HepG2 (cell line): ENCODE measurements around the gene SRRM2. TPM values are rescaled to one million over a fixed set of nuclear protein-coding genes. Genes with fewer than 3 reads are reported as not detected.
A peak's percentile ranks its signal among the peaks of the same experiment; 100 is the strongest.

Experiments
- ASH2L ChIP-seq: fragments of 300-600, 200-600 bp; sonication (generic); IDR thresholded peaks from 2 replicates; pipeline ENCODE4 v1.7.0; 2017; ENCODE audit warnings: low read depth, mild to moderate bottlenecking, moderate library complexity, mixed read lengths, low read length; ENCODE audit not compliant: insufficient read length
- CENPX ChIP-seq: sonication (generic); formaldehyde crosslinking; IDR thresholded peaks from 2 replicates; pipeline ENCODE4 v1.9.0; 2021; ENCODE audit warnings: mild to moderate bottlenecking, missing genetic modification reagents, moderate library complexity
- CHCHD3 ChIP-seq: sonication (generic); formaldehyde crosslinking; IDR thresholded peaks from 2 replicates; pipeline ENCODE4 v1.8.0; 2022; ENCODE audit warnings: mild to moderate bottlenecking, missing genetic modification reagents, moderate library complexity
- HOXA7 ChIP-seq: sonication (generic); formaldehyde crosslinking; IDR thresholded peaks from 2 replicates; pipeline ENCODE4 v1.8.1; 2022; ENCODE audit warnings: mild to moderate bottlenecking, missing genetic modification reagents, moderate library complexity
- IRF1 ChIP-seq: sonication (generic); formaldehyde crosslinking; IDR thresholded peaks from 2 replicates; pipeline ENCODE4 v1.4.0; 2020; ENCODE audit warnings: low read depth, mild to moderate bottlenecking, missing genetic modification reagents
- MEIS2 ChIP-seq: sonication (generic); formaldehyde crosslinking; IDR thresholded peaks from 2 replicates; pipeline ENCODE4 v1.9.0; 2021; ENCODE audit warnings: mild to moderate bottlenecking, missing genetic modification reagents
- MTA1 ChIP-seq: sonication (generic); formaldehyde crosslinking; IDR thresholded peaks from 2 replicates; pipeline ENCODE4 v1.4.0; 2020; ENCODE audit warnings: missing genetic modification reagents, mild to moderate bottlenecking, borderline replicate concordance
- MYNN ChIP-seq: sonication (generic); formaldehyde crosslinking; IDR thresholded peaks from 2 replicates; pipeline ENCODE4 v1.4.0; 2020; ENCODE audit warnings: mild to moderate bottlenecking, low read depth, missing genetic modification reagents
- NAIF1 ChIP-seq: sonication (generic); formaldehyde crosslinking; IDR thresholded peaks from 2 replicates; pipeline ENCODE4 v1.5.0; 2020; ENCODE audit warnings: mild to moderate bottlenecking, missing genetic modification reagents, borderline replicate concordance
- SP1 ChIP-seq, 2 experiments: fragments of 450-650 bp in 1 of 2; sonication (generic) in 1 of 2; formaldehyde crosslinking in 1 of 2; IDR thresholded peaks; 2 replicates each; pipeline versions ENCODE4 v1.4.0 to v1.6.1; 2016 to 2020; ENCODE audit warnings: missing genetic modification reagents in 1 of 2
- TMF1 ChIP-seq: sonication (generic); formaldehyde crosslinking; IDR thresholded peaks from 2 replicates; pipeline ENCODE4 v1.8.1; 2022; ENCODE audit warnings: low read depth, missing genetic modification reagents
- YEATS2 ChIP-seq: sonication (generic); formaldehyde crosslinking; IDR thresholded peaks from 2 replicates; pipeline ENCODE4 v1.4.0; 2020; ENCODE audit warnings: missing genetic modification reagents, borderline replicate concordance
- YEATS4 ChIP-seq: sonication (generic); formaldehyde crosslinking; IDR thresholded peaks from 2 replicates; pipeline ENCODE4 v1.4.0; 2020; ENCODE audit warnings: missing genetic modification reagents, borderline replicate concordance
- ZFX ChIP-seq: sonication (generic); formaldehyde crosslinking; IDR thresholded peaks from 2 replicates; pipeline ENCODE4 v1.4.0; 2020; ENCODE audit warnings: mild to moderate bottlenecking, low read depth, missing genetic modification reagents, moderate library complexity
- ZNF205 ChIP-seq: IDR thresholded peaks from 2 replicates; pipeline ENCODE4 v1.6.1; 2018; ENCODE audit warnings: missing biosample characterization, missing genetic modification reagents
- ZNF430 ChIP-seq: sonication (generic); formaldehyde crosslinking; IDR thresholded peaks from 2 replicates; pipeline ENCODE4 v1.9.0; 2021; ENCODE audit warnings: mild to moderate bottlenecking, missing genetic modification reagents
- ZNF639 ChIP-seq: conservative IDR thresholded peaks from 2 replicates; pipeline ENCODE4 v1.6.1; 2018; ENCODE audit warnings: missing genetic modification reagents
- ZNF773 ChIP-seq: sonication (generic); formaldehyde crosslinking; IDR thresholded peaks from 2 replicates; pipeline ENCODE4 v1.4.0; 2020; ENCODE audit warnings: missing genetic modification reagents, borderline replicate concordance
- polyA plus RNA-seq, 8 experiments: library from polyadenylated mRNA; depleted of rRNA in 3 of 8; stranded (reverse) in 7 of 8; unstranded in 1 of 8; fragments of >200 nt; fragmentation: Illumina TruSeq in 4 of 8; extraction: Trizol in 4 of 8; gene quantifications; 2 replicates each; pipeline versions ENCODE4 v1.2.1 to v1.2.3, GENCODE V29; 2011 to 2016; ENCODE audit warnings: low read depth in 4 of 8, missing spikeins in 1 of 8, mixed read lengths in 1 of 8; ENCODE audit not compliant: insufficient read depth in 1 of 8
- total RNA-seq, 5 experiments: library from RNA; depleted of rRNA; stranded (reverse); fragments of >200 nt; fragmentation: Illumina TruSeq; extraction: Trizol; gene quantifications; 2 replicates each; pipeline ENCODE4 v1.2.3, GENCODE V29; 2016; ENCODE audit warnings: low read depth in 1 of 5
- TF ChIP-seq, protein P1 (sequence below): sonication (generic); formaldehyde crosslinking; IDR thresholded peaks from 2 replicates; pipeline ENCODE4 v1.4.0; 2020; ENCODE audit warnings: missing genetic modification reagents
- TF ChIP-seq, protein P2 (sequence below): sonication (generic); formaldehyde crosslinking; IDR thresholded peaks from 2 replicates; pipeline ENCODE4 v1.4.0; 2020; ENCODE audit warnings: missing genetic modification reagents, borderline replicate concordance
- TF ChIP-seq, protein P3 (sequence below): sonication (generic); formaldehyde crosslinking; conservative IDR thresholded peaks from 2 replicates; pipeline ENCODE4 v1.8.1; 2023; ENCODE audit warnings: missing genetic modification reagents

The SRRM2 gene
- total and polyA plus RNA-seq, 2 of the 13 experiments (the other 11 are each of a cell fraction or from before 2014, with no cell fraction given): 50.4 to 112 TPM

DNA sequence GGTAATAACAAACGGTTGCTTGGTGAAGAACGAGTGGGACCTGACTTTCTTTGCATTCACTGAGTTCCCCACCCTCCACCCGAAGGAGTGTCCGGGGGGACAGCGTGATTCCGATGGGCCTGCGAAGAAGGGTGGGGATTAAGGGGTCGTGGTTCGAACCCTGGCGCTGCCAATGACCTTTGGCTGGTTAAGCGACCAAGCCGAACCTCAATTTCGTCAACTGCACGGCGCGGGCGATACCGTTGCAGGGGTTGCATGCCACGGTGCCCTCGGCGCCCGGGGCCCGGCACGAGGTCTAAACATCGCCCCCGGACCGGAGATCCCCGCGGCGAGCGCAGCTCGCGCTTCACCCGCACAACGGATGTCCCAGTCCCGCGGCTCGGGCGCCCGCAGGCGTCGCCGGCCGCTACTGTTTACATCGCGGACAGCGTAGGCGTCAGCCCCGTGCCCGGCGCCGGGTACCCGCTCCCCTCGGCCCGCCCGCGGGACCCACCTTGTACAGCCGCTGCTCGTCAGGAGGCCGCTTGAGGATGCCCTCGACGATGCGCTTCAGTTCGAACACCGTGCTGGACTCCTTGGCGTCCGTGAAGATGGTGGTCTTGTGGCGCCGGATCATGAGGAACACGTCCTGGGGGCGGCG is 24.2 kb downstream of the SRRM2 start (continued):
- TF ChIP-seq MEIS2 (0 out of 2 replicates have a peak, but pooled peaks have one; percentile 31), ZNF430 (CRISPR knock-in tag) (no peak; the same call in 1 of the 2 replicates), SP1 (IDR thresholded peaks at IDR 0.05) (no peak), SP1 (CRISPR knock-in tag; IDR thresholded peaks at IDR 0.05) (no peak), YEATS4 (CRISPR knock-in tag) (peak; percentile 10; the same call in 1 of the 2 replicates), ZFX (peak; percentile 27), ASH2L (peak; percentile 46), IRF1 (CRISPR knock-in tag) (no peak), MYNN (CRISPR knock-in tag) (no peak), CENPX (no peak), HOXA7 (CRISPR knock-in tag) (no peak), TMF1 (CRISPR knock-in tag) (no peak), ZNF205 (CRISPR knock-in tag) (no peak), NAIF1 (no peak), ZNF773 (CRISPR knock-in tag) (no peak), YEATS2 (CRISPR knock-in tag) (peak; percentile 44; the same call in 1 of the 2 replicates), ZNF639 (CRISPR knock-in tag) (0 out of 2 replicates have a peak, but pooled peaks have one; percentile 10), MTA1 (CRISPR knock-in tag) (0 out of 2 replicates have a peak, but pooled peaks have one; percentile 3), CHCHD3 (CRISPR knock-in tag) (0 out of 2 replicates have a peak, but pooled peaks have one; percentile 41)
- TF ChIP-seq, protein P1, sequence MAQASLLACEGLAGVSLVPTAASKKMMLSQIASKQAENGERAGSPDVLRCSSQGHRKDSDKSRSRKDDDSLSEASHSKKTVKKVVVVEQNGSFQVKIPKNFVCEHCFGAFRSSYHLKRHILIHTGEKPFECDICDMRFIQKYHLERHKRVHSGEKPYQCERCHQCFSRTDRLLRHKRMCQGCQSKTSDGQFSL (CRISPR knock-in tag): no peak
- TF ChIP-seq, protein P2, sequence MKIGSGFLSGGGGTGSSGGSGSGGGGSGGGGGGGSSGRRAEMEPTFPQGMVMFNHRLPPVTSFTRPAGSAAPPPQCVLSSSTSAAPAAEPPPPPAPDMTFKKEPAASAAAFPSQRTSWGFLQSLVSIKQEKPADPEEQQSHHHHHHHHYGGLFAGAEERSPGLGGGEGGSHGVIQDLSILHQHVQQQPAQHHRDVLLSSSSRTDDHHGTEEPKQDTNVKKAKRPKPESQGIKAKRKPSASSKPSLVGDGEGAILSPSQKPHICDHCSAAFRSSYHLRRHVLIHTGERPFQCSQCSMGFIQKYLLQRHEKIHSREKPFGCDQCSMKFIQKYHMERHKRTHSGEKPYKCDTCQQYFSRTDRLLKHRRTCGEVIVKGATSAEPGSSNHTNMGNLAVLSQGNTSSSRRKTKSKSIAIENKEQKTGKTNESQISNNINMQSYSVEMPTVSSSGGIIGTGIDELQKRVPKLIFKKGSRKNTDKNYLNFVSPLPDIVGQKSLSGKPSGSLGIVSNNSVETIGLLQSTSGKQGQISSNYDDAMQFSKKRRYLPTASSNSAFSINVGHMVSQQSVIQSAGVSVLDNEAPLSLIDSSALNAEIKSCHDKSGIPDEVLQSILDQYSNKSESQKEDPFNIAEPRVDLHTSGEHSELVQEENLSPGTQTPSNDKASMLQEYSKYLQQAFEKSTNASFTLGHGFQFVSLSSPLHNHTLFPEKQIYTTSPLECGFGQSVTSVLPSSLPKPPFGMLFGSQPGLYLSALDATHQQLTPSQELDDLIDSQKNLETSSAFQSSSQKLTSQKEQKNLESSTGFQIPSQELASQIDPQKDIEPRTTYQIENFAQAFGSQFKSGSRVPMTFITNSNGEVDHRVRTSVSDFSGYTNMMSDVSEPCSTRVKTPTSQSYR (CRISPR knock-in tag): 0 out of 2 replicates have a peak, but pooled peaks have one; percentile 19
- TF ChIP-seq, protein P3, sequence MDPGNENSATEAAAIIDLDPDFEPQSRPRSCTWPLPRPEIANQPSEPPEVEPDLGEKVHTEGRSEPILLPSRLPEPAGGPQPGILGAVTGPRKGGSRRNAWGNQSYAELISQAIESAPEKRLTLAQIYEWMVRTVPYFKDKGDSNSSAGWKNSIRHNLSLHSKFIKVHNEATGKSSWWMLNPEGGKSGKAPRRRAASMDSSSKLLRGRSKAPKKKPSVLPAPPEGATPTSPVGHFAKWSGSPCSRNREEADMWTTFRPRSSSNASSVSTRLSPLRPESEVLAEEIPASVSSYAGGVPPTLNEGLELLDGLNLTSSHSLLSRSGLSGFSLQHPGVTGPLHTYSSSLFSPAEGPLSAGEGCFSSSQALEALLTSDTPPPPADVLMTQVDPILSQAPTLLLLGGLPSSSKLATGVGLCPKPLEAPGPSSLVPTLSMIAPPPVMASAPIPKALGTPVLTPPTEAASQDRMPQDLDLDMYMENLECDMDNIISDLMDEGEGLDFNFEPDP: no peak
